Large intestine (tissue), 3 donors: ENCODE results near the gene PDZD2. TPM values are rescaled to one million over a fixed set of nuclear protein-coding genes. Genes with fewer than 3 reads are reported as not detected.
"Not testable (repeated sequence)": the region's sequence is repeated elsewhere in the genome, so short reads cannot be mapped to it uniquely, and the experiment has no call there.

ENCODE experiments used
- DNase-seq, 2 donors: peaks; one replicate each; pipeline versions ENCODE4 v3.0.0 to v3.0.0-alpha.2; 2013
- H3K27ac ChIP-seq: one replicate; pipeline ENCODE4 v1.5.1; 2013; ENCODE audit warnings: low read length
- H3K27me3 ChIP-seq: 2 replicates; pipeline ENCODE4 v1.6.1; 2013; ENCODE audit warnings: low read length; ENCODE audit not compliant: control insufficient read depth, insufficient read depth
- H3K36me3 ChIP-seq: 2 replicates; pipeline ENCODE4 v1.6.1; 2013; ENCODE audit warnings: low read length; ENCODE audit not compliant: control insufficient read depth, insufficient read depth
- H3K4me1 ChIP-seq: one replicate; pipeline ENCODE4 v1.6.1; 2013; ENCODE audit warnings: low read length; ENCODE audit not compliant: control insufficient read depth, insufficient read depth
- H3K4me3 ChIP-seq: one replicate; pipeline ENCODE4 v1.5.1; 2013; ENCODE audit warnings: low read length
- H3K9me3 ChIP-seq: one replicate; pipeline ENCODE4 v1.6.1; 2013; ENCODE audit warnings: mild to moderate bottlenecking, low read depth, low read length, moderate library complexity; ENCODE audit not compliant: control insufficient read depth
- WGBS: methylation state at CpG from one replicate; pipeline ENCODE4 v1.1.5; 2013; ENCODE audit warnings: low lambda C conversion rate; ENCODE audit not compliant: insufficient coverage; 5-methylcytosine and 5-hydroxymethylcytosine counted together
- polyA plus RNA-seq: library from polyadenylated mRNA; unstranded; fragments of 120-200 nt; gene quantifications from one replicate; pipeline ENCODE4 v1.2.1, GENCODE V29; 2013

PDZD2 gene
- polyA plus RNA-seq, 1 donor = 4.7 TPM

DNA sequence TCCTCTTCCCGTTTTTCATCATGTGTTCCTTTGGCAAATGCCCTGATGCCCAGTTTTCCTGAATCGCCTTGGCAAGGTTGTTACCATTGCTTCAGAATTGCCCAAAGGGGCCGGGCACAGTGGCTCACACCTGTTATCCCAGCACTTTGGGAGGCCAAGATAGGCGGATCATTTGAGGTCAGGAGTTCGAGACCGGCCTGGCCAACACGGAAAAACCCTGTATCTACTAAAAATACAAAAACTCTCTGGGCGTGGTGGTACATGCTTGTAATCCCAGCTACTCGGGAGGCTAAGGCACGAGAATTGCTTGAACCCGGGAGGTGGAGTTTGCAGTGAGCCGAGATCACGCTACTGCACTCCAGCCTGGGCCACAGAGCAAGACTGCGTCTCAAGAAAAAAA is 125.8 kb downstream of the PDZD2 start:
- WGBS = 100% methylated on average over 1 of the region's 14 CpGs
- not testable (repeated sequence) for H3K4me1 ChIP-seq, H3K4me3 ChIP-seq, H3K36me3 ChIP-seq, H3K27me3 ChIP-seq, H3K9me3 ChIP-seq, H3K27ac ChIP-seq, DNase-seq

DNA sequence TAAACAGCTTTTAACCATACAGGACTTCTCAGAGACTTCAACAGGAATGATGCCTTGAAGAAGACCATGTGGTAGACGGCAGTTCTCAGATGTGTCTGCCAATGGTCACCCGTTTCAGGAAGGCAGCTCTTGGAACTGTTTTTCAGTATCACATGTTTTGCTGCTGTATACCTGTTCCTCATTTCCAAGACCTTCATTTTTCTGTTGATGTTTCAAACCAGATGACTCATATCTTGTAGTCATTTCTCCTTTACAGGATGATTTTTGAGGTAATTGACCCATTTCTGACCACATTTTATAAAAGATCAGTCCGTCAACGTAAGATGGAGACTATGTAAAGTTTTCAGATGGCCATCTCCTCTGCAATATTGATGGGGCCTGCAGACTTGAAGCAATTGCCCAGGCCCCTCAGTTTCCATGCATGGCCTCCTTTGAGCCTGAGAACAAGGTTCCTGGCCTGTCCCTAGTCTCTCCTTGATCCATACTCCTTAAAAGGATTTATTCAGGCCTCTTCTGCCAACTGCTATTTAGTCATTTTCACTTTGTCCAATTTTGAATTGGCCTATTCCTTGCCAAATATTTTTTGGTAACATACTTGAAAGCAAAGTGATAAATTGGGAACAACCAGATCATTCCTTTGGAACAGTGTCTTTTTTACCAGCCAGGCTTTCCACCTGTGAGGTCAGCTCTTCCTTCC is 128.6 kb downstream of the PDZD2 start:
- no peaks in the 10 kb centered on the region for H3K27me3 ChIP-seq
- no peaks in the 10 kb centered on the region for H3K9me3 ChIP-seq
- DNase-seq = no peak
- WGBS = no CpG with 5 or more reads among the region's 4 CpGs
- no peak overlapping the region for H3K4me3 ChIP-seq
- no peaks in the 10 kb centered on the region for H3K4me1 ChIP-seq
- no peaks in the 10 kb centered on the region for H3K36me3 ChIP-seq
- H3K27ac ChIP-seq = no peak overlapping the region

DNA sequence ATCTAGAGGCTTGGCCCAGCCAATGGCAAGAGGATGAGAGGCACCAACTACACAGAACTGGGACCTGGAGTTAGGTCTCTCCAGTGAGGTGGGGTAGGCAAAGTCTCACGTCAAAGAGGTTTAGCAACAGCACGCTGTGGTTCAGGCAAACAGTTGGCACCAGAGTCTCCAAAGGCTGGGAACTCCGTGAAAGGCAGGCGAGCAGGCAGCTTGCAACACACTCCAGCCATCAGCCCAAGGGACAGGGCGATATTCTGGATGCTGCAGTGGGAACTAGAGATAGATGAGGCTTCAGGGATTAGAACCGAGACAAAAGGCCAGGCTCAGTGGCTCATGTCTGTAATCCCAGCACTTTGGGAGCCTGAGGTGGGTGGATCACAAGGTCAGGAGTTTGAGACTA is 129.1 kb downstream of the PDZD2 start:
- no peaks in the 10 kb centered on the region for H3K9me3 ChIP-seq
- H3K27ac ChIP-seq = no peak overlapping the region
- no peak overlapping the region for H3K4me3 ChIP-seq
- no CpG with 5 or more reads among the region's 6 CpGs for WGBS
- no peak for DNase-seq
- H3K27me3 ChIP-seq = no peaks in the 10 kb centered on the region
- no peaks in the 10 kb centered on the region for H3K36me3 ChIP-seq
- H3K4me1 ChIP-seq = no peaks in the 10 kb centered on the region

GRCh38 chr5:31768784-31769183 is 129.9 kb downstream of the PDZD2 start:
- H3K36me3 ChIP-seq = no peaks in the 10 kb centered on the region
- WGBS = 100% methylated on average over 1 of the region's 9 CpGs
- DNase-seq = no peak
- H3K27ac ChIP-seq = no peak overlapping the region
- no peaks in the 10 kb centered on the region for H3K4me1 ChIP-seq
- H3K4me3 ChIP-seq = no peak overlapping the region
- H3K27me3 ChIP-seq = no peaks in the 10 kb centered on the region
- no peaks in the 10 kb centered on the region for H3K9me3 ChIP-seq

- H3K9me3 ChIP-seq = no peaks in the 10 kb centered on the region
- no peak overlapping the region for H3K27ac ChIP-seq
- no peak overlapping the region for H3K4me3 ChIP-seq
- H3K4me1 ChIP-seq = no peaks in the 10 kb centered on the region
- H3K27me3 ChIP-seq = no peaks in the 10 kb centered on the region
- no CpG with 5 or more reads among the region's 3 CpGs for WGBS
- H3K36me3 ChIP-seq = no peaks in the 10 kb centered on the region
- no peak for DNase-seq
Measured at GRCh38 chr5:31769530-31769929, 130.6 kb downstream of the PDZD2 start.

- no peak for DNase-seq
- H3K36me3 ChIP-seq = no peaks in the 10 kb centered on the region
- no peaks in the 10 kb centered on the region for H3K4me1 ChIP-seq
- H3K27ac ChIP-seq = no peak overlapping the region
- H3K9me3 ChIP-seq = no peaks in the 10 kb centered on the region
- H3K27me3 ChIP-seq = no peaks in the 10 kb centered on the region
- WGBS = no CpG with 5 or more reads among the region's 7 CpGs
- H3K4me3 ChIP-seq = no peak overlapping the region
Measured at GRCh38 chr5:31770132-31770720, 131.3 kb downstream of the PDZD2 start.

- Histone ChIP-seq H3K4me1 (no peaks in the 10 kb centered on the region), H3K27ac (no peak overlapping the region), H3K4me3 (no peak overlapping the region), H3K9me3 (no peaks in the 10 kb centered on the region), H3K36me3 (no peaks in the 10 kb centered on the region), H3K27me3 (no peaks in the 10 kb centered on the region)
- no peak for DNase-seq
- WGBS = no CpG with 5 or more reads among the region's 1 CpG
Measured at GRCh38 chr5:31770998-31771397, 132.1 kb downstream of the PDZD2 start.

DNA sequence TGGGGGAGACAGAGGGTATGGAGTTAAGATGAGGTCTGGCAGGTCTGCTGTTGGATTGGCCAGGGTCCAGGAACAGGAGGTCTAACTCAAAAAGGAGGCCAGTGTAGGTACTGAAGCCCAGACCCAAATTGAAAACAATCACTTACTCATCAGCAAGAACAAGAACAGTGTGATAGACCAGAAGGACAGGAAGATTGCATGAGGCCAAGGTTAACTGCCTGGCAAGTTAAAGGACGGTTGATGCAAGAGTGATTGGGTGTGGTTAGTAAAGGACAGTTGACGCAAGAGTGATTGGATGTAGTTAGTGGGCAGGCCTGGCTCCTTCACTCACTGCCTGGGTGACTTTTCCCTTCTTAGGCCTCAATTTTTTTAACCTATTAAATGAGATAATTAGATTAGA is 132.6 kb downstream of the PDZD2 start:
- Histone ChIP-seq H3K36me3 (no peaks in the 10 kb centered on the region), H3K27me3 (no peaks in the 10 kb centered on the region), H3K27ac (no peak overlapping the region), H3K4me1 (no peaks in the 10 kb centered on the region), H3K4me3 (no peak overlapping the region), H3K9me3 (no peaks in the 10 kb centered on the region)
- DNase-seq = no peak
- no CpG with 5 or more reads among the region's 2 CpGs for WGBS

DNA sequence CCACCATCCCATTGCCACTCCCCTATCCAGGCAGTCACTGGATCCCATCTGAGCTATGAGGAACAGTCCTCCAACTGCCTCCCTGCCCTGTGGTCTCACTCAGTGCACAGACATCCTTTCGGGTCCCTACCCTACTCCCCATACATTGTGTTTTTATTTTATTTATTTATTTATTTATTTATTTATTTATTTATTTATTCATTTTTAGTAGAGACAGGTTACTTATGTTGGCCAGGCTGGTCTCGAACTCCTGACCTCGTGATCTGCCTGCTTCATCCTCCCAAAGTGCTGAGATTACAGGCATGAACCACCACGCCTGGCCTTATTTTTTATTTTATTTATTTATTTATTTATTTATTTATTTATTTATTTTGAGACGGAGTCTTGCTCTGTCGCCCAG is 137.4 kb downstream of the PDZD2 start:
- not testable (repeated sequence) for H3K4me1 ChIP-seq, H3K9me3 ChIP-seq, DNase-seq, H3K27me3 ChIP-seq, H3K27ac ChIP-seq, H3K36me3 ChIP-seq, H3K4me3 ChIP-seq
- WGBS = 100% methylated on average over 3 of the region's 6 CpGs

GRCh38 chr5:31776976-31777651 is 138.2 kb downstream of the PDZD2 start:
- Histone ChIP-seq H3K9me3 (peaks cover 8% of the 10 kb centered on the region), H3K27me3 (no peaks in the 10 kb centered on the region), H3K27ac (no peak overlapping the region), H3K4me1 (no peaks in the 10 kb centered on the region), H3K4me3 (no peak overlapping the region), H3K36me3 (no peaks in the 10 kb centered on the region)
- no peak for DNase-seq
- WGBS = no CpG with 5 or more reads among the region's 41 CpGs
